ENCODE measurements around the gene ACCSL.

Gene ACCSL

DNA sequence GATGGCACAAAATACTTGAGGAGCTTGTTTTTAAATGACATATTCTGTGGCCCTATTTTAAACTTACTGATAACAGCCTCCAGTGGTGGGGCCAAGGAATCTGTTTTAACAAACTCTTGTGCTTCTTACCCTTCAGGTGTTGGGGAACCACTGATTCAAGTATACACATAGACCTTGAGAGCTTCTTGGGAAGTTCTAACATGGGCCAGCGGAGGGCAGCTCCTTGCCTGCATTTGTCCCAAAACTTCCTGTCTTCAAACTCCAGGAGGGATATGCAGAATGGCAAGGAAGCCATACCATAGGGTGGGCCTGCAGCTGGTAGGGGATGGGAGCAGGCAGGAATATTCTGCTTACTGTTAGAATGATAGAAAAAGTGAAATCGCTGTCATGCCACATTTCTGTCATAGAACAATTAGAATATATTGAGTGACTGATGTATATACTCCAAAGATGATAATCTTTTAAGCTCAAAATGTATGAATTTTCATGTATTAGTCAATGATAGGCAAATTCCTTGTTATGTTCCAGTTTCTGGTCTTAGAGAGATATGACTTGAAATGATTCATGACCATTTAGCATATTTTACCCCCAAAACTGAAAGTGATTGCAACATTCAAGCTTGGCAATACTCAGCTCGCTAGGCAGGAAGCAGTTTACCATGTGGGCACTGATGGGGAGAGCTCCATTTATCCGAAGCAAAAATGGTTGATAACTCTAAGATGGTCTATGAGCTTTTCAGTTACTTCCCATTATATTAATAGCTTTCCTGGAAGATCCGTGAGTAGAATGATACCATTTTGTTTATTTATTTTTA is 56.9 kb downstream of the ACCSL start:
- no peak for DNase-seq

DNA sequence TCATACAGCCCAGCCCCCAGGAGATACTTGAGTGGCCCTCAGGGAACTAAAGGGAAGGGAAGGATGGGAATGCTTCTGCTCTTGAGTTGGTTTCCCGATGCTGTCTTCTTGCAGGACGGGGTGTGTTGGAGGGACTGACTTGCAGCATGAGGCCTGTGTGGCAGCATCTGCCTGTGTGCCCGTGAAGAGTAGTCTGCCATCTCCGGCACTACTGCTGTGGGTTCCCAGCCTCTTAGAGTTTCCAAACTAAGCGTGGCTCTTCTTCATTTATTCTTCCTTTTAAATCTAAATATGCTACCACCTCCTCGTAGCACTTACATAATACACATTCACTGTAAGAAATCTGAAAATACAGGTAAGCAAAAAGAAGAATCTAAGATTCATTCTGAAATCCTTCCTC is 60.5 kb downstream of the ACCSL start:
- DNase-seq, result no peak
